DMS114 treated with DMSO at 0.1 percent for 48 hours (cell line): ENCODE results near the gene NIN.

Experiments
- DNase-seq: peaks from one replicate; lab custom pipeline; 2025; ENCODE audit not compliant: unreplicated experiment; lab: John Stamatoyannopoulos, UW

NIN gene

DNA sequence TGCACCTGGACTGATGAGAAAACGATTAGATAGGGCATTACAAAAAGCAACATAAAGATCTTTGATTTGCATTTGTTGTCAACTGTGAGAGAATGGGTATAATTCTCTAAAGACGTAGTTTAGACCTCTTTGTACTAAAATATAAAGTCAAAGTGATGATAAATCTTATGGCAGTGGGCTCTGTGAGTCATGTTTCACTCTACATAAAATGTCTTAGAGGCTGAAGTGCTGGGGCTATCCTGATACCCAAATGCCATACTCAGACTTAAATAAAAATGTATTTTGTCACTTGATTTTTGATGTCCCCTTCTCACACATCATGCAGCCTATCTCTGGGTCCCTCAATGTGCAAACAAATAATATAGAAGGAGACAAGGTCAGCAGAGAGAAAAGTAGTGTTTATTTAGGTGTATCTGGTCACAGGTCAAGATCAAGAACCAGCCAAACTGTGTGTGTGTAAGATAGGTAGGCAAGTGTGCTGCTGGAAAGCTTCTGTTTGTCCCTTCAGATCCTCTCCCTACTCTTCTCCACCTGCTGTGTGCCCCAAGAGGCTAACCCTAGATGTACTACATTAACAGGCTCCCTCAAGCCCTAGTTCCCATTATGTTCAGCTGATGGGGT is 7.0 kb upstream of the NIN start:
- no peak for DNase-seq

DNA sequence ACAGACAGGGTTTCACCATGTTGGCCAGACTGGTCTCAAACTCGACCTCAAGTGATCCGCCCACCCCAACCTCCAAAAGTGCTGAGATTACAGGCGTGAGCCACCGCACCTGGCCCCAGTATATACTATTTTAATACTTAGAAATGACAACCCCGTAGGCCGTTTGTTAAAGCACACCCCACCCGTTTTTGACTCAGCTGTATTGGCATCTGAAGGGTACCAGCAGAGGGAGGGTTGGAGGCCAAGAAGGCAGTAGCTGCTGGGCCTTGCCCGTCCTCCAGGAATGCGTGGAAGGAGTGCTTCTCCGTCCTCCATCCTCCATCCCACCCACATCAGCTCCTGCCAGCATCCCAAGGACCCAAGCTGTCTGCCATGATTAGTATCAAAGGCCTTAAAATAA is 6.3 kb upstream of the NIN start:
- no peak for DNase-seq

DNA sequence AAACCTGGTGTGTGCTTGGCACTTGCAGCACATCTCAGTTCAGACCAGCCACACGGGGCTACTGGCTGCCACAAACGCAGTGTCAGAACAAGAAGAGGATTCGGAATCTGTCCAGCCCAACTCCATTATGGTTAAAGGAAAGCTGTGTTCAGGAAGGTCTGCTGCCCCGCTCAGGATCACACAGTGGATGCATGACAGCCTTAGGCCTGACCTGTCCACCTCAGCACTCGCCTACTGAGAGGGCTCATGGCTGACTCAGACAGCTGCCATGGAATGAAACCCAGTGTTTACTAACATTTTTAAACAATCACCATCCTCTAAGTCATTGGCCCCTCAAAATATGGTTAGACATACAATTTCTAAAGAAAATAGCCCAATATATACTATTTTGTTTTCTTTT is 5.6 kb upstream of the NIN start:
- DNase-seq = no peak

DNA sequence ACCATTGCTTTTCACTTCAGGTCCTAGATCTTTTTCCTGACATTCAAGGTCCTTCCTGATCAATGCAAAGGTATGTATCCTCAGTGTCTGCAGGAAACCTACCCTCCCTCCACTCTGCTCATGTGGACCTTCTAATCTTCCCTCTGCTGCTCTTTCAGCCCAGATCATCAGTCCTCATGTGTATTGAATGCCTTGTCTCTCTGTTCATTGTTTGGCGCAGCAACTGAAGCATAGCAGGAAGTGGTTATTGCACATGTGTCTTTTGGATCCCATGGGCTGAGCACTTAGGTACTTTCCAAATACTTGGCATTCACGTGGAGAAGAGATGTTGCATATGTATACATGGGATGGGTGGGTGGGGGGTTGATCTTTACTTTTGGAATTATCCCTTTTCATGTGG is 4.3 kb upstream of the NIN start:
- DNase-seq = no peak

DNA sequence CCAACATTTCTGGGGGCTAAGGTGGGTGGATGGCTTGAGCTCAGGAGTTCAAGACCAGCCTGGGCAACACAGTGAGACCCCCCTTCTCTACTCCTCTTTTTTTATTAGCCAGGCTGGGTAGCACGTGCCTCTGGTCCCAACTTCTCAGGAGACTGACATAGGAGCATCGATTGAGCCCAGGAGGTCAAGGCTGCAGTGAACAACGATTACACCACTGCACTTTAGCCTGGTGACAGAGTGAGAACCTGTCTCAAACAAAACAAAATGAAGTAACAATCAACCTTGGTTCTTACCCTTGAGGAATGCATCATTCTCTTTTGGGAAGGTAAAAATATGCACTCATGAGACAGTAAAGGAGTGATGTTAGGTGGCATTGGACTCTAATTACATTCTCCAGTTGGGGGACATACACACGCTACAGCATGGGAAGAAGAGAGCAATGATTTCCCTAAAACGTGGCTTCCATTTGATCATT is 3.9 kb upstream of the NIN start:
- DNase-seq = no peak

DNA sequence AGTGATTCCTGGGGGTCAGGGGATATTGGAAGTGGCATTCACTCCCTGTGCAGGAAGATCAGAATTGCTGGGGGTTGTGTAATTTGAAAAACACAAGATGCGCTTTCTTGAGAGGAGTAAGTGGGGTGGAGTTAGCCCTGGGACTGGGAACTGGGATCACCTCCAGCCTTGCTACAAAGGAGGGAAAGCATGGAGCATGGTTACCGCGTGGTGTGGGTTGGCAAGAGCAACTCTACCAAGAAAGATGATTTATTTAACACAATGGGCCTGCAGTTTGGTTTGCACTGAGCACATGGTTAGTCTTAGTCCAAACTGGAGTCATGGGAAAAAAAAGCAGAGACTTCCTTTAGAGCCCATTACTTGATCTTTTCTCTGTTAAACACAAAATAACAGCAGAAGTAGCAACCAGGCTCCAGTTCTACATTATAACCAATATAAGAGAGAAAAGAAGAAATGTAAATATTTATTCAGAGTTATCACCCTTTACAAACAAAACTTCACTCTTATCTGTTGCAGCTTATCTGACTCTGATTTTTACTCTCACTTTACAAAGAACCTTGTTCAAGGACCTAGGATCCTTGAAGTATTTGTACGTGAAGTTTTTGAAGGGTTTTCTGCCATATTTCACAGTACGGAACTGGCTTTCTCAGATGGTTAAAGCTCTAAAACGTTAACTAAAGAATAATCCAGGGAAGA is 2.1 kb upstream of the NIN start:
- no peak for DNase-seq

DNA sequence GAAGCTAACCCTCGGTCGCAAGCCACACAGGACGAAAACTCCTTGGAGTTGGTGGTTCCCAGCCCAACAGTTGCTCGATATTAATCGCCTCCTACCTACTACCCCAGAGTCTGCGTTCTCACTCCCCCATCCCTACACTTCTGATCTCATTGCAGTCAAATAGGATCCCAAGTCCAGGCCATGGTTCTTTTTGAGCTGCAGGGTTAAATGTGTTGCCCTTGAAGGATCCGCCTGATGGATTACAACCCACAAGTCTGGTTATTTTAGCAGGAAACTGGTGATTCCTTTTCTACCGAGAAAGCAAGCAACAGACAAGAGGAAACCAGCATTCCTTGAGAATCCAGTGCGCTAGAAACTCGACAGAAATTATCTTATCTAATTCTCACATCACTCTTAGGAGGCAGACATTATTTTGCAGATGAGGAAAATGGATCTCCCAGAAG is 785 bp upstream of the NIN start:
- no peak for DNase-seq

DNA sequence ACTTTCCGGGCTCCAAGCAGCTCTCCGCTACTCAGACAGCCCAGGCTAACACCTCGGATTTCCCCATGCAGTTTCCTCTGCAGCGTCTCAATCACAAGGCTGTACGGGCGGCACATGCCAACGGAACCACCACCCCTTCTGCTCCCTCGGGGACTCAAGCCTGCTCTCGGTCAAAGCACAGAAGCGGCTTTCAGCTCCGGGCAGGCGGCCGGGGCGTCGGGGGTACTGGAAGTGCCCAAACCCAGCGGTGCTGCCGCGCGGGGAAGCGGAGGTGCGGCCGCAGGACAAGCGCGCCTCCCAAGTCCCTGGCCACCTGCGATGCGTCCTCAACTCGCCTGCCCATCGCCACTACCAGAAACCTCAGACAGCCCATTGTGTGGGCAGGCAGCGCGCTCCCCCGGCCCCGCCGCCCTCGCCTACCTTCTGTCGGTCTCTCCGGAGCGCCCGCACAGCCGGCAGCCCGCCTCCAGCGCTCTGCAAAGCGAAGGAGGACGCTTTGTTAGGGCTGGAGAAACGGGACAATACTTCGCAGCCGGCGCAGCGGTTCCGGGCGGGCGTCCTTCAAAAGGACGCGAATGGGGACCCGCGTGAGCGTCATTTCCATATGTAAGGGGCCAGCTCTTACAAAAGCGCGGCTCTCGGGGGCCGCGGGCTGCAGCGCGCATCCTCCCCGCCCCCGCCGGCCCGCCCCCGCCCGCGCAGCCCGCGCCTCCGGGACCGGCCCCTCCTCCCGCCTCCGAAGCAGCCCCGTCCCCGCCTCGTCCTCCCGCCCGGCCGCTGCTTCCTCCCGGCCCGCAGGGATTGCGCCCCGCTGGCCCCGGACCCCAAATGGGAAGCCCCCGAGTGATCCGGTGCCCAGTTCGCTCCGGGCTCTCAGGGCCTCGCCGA is 674 bp downstream of the NIN start:
- DNase-seq = peak; percentile 31

DNA sequence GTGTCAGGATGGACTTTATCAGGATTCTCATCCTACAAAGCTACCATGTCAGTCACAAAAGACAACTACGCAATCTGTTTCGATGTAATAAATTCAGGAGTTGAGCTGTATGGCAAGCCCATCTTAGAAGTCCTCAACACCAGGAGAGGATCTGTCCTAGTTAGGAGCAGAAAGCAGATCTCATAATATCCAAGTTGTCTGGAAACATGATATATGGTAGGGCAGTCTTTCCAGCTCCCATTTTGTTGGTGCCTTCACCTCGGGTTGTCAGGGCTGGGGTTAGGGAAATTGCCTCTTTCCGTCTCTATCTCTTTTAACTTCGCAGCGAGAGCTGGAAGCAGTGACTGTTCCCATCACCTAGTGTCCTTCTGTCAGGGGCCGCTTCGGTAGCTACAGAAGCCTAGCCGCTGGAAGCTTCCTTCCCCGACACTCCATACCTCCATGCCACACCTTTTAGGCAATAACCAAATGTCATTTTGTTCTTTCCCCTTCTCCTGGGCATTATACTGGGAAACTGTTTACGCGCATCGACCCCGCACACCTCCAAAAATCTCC is 1.4 kb downstream of the NIN start:
- no peak for DNase-seq

DNA sequence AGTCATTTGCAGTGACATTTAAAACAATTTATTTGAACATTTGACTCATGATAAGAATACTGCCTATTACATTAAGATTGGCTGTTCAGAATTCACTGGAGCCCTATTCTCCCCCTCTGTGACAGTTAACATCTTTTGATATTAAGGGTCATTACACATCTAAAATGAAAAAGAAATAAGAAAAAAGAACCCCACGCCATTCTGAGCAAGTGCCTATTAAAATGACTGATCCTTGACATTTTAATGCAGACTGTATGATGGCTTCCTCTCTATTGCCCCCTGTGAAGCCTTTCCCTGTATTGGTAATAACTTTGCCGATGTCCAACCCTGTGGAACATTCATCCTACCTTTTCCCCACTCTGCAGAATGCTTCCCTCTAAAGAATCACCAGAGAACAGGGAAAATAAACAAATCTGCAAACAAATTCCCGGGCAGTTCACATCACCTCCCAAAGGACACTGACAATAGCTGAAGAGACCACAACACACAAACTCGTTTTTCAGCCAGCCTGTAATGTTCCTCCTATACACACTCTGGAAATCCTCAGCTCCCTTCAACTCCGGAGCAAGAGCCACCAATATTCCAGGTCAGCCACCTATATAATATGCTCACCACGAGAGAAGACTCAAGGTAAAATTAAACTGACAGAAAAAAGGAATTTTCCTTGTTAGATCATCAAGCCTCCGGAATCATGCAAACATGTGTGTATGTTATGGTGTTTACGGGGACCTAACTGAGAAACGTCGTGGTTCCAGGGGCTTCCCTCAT is 2.1 kb downstream of the NIN start:
- no peak for DNase-seq

DNA sequence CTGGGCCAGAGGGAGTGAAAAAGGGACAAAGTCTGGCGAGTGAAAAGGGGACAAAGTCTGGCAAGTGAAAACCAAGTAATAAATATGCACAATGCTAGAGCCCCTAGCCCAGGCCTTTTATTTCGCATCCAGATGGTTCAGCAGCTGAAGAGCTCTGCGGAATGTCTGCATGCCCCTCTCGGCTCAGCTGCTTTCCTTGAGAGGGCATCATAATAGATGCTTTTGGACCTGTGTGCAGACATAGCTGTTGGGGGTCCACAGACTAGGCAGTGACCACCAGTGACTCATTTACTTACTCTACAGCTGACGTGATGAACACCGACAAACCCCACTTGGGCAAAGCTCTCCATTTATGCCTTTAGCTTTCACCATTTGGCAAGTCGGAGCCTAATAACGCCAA is 4.3 kb downstream of the NIN start:
- DNase-seq = no peak

DNA sequence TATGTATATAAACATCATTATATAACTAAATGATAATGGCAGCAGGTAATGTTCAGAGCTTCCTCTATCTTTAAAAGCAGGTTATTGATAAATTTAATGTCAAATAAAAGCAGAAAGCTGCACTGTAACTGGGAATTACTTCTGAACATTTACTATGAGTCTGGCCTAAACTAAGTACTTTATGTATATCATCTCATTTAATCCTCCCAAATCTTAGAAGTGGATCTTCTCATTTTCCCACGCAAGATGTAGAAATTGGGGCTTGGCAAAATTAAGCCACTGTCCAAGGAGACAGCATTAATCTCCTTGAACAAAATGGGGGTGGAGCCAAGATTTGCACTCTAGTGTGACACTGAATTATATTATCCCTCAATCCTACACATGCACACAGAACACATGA is 5.7 kb downstream of the NIN start:
- DNase-seq = no peak

DNA sequence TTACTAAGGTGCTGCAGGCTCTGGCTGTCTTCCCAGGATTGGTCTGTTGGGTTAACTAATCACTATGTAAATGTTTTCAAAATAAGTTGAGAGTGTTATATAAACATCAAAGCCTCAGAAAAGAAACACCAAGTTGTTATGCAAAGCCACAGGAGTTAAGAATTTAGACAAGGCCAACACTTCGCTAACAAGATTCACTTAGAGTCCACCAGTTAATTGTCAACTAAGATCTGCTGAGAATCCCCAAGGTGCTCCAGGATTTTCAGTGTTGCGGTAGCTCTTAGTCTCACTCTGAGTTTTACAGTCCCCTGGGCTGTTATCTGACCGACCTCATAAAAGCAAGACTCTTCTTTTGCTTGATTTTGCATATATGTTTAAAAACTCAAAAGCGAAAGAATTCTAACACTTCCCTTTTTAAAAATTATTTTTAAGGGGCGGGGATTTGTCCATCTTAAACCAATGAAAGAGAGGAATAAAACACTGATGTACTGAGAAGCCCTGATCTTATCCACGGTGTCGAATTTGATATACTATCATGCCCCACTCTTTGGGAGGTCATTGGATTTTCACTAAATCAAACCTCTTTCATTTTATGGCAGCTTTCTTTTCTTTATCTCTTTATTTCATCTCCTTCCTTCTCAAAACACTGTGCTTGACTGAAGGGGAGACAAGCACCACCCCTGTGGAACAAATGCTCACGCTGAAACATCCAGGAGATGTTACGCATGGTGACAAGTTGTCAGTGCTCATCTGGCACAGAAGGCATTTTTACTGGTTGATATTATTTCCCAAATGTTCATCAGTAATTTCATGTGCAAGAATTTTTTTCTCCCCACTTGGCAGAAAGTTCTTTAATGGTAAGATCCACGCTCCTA is 7.0 kb downstream of the NIN start:
- DNase-seq = no peak

DNA sequence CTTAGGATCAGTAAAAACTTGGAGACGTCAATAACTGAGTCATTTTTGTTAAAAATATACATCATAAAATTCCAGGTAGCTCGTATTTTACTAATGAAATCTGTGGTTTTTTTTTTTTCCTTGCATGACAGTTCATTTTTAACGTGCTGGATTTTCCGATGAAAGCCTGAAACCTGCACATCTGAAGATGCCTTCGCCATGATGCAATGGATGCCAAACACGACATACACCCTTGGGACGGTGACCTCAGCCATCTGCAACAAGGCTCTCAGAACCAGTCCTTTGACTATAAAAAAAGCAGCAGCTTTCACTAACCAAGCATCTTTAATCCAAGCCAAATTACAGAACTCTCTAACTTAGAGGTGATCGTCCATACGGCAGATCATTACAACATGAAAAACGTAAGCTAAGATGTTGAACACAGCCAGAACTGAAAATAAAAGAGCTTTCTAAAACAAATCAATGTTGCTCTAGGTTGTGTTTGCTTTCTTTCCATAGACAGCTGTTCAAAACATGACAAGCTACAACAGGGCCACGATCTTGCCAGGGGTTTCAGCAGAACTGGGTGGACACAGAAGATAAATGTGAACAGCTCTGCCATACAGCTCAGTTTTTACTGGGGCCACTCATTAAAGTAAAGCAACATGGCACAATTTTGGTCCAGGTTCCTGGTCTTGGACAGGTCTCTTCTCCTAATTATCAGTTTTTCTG is 7.8 kb downstream of the NIN start:
- no peak for DNase-seq

DNA sequence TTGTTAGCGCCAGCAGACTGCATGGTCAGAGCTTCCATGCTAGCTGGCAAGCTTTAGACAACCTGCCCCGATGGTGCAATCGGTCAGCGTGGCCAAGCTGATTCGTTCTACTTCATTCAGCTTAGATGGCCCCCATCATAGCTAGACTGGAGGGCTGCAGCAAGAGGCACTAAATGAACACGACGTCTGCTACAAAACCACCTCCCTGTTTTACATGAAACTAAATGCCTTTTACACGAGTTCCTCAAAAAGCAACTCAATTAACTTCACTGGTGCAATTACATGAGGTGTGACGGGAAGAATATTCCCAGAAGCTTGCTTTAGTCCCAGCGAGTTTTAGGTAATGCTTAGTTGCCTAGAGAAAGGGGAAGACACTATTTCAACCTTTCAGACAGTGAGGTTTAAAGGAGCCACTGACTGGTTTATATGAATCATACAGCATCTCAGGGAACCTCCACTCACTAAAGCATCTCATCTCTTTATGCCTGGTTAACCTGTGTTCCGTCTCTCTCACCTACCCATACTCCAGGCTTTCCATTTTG is 8.4 kb downstream of the NIN start:
- no peak for DNase-seq

DNA sequence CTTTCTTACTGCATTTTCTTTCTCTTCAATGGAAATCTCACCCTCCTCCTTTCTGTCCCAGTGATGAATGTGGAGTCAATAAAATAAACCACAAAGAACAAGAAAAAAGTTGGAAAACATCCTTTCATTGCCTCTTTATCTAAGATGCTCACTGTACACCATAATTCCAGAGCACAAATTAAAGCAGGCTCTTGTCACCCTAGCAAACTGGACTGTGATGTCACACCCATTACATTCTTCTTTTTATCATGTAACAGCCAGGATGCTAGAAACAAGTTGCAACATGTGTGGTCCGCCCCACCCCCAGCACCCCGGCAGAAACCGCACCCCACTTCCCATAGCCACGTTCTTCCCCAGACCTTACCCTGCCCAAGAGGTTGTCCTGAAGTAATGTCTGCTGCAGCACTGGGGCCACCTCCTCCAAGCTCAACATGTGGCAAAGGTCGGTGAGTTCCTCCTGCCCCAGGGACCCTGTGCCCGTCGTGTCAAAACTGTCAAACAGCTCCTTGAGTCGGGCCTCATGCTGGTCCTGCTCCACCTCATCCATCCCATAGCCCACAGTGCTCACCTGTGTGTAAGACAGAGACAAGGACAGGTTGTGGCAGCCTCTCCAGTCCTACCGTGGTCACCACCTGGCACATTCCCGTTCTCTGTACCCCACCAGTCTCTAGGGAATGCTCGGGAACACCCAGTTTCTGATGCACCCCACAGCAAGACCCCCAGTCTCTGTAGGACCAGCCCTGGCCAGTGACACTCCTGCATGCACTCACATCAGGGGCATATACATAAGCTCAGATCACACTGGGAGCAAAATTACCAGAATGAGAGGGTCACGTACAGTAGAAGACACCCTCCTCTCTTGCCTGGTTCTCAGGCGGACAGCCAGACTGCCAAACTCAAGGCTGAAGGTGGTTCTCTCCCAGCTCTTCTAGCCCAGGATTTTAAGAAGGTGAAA is 9.2 kb downstream of the NIN start:
- no peak for DNase-seq

DNA sequence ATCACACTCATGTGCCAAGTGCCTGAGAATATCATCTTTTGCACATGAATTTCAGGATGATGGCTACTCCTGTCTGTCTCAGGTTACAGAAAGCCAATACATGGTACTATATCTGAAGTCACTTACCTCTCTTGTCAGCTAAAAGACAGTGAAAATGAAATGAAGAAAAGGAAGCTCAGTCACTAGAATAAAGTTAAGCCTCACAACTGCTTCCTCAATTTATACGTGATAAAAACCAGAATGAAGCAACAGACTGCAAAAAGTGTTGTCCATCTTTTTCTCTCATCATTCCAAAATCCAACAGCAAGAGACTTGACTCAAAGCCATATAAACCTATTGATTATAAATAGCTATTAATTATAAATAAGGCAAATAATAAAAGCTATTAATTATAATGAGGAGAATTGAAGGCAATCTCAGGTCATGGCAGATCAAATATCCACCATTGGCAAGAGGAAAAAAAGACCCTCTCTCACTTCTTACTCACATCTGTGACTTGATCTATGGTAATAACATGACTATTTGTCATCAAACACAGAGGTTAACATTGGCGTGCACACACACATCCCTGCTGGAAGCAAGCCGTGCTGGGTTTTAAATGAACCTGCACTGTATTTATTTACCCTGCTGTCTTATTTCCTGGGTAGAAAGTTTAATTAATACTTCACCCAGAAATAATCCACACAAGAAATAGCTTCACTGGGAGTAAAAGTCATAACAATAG is 10.0 kb downstream of the NIN start:
- DNase-seq = no peak
